Neural crest cell (in vitro differentiated cells): ENCODE results near the gene NLGN1. TPM values are rescaled to one million over a fixed set of nuclear protein-coding genes. Genes with fewer than 3 reads are reported as not detected.

Source experiments
- DNase-seq: peaks from one replicate; pipeline ENCODE4 v3.0.0; 2021; ENCODE audit warnings: low read depth, mixed read lengths, low spot score
- H3K27ac Mint-ChIP-seq: one replicate; pipeline ENCODE4 v1.8.0; 2021; ENCODE audit warnings: mild to moderate bottlenecking, mixed read lengths; ENCODE audit not compliant: unreplicated experiment
- H3K27me3 Mint-ChIP-seq: 2 replicates; pipeline ENCODE4 v1.8.0; 2021; ENCODE audit warnings: low read depth, mild to moderate bottlenecking, mixed read lengths
- H3K36me3 Mint-ChIP-seq: 2 replicates; pipeline ENCODE4 v1.8.0; 2021; ENCODE audit warnings: low read depth, mild to moderate bottlenecking, mixed read lengths
- H3K4me1 Mint-ChIP-seq: 2 replicates; pipeline ENCODE4 v1.8.0; 2021; ENCODE audit warnings: mixed read lengths
- H3K4me3 Mint-ChIP-seq: one replicate; pipeline ENCODE4 v1.8.0; 2021; ENCODE audit warnings: mild to moderate bottlenecking, mixed read lengths
- H3K9me3 Mint-ChIP-seq: 2 replicates; pipeline ENCODE4 v1.8.0; 2021; ENCODE audit warnings: mixed read lengths
- total RNA-seq: library from RNA; stranded (reverse); gene quantifications from 2 replicates; pipeline ENCODE4 v1.2.1, GENCODE V29; 2021
- TF ChIP-seq, protein P1 (sequence below): fragments of 200-600 bp; sonication (generic); conservative IDR thresholded peaks from 2 replicates; pipeline ENCODE4 v1.5.0; 2021; ENCODE audit warnings: antibody characterized with exemption, mild to moderate bottlenecking

Gene NLGN1
- total RNA-seq, 1 donor from 2014 or later, result 20.0 TPM

DNA sequence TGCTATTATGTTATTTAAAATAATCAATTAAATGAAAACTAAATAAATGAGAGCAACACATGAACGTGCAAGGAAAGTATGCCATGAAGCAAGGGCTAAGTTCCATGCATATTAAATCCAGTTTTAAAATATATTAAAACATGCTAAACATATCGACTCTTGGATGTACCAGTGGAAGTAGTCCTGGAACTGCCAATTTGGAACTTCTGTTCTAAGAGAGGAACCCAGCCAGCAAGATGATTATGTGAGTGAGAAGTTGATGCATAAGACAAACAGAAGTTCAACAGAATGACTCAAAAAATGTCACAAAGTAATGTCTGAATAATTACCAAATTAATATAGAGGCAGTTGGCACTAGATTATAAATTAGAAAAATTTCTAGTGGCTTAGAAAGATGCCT lies 714.2 kb downstream of the NLGN1 start:
- TF ChIP-seq, protein P1, sequence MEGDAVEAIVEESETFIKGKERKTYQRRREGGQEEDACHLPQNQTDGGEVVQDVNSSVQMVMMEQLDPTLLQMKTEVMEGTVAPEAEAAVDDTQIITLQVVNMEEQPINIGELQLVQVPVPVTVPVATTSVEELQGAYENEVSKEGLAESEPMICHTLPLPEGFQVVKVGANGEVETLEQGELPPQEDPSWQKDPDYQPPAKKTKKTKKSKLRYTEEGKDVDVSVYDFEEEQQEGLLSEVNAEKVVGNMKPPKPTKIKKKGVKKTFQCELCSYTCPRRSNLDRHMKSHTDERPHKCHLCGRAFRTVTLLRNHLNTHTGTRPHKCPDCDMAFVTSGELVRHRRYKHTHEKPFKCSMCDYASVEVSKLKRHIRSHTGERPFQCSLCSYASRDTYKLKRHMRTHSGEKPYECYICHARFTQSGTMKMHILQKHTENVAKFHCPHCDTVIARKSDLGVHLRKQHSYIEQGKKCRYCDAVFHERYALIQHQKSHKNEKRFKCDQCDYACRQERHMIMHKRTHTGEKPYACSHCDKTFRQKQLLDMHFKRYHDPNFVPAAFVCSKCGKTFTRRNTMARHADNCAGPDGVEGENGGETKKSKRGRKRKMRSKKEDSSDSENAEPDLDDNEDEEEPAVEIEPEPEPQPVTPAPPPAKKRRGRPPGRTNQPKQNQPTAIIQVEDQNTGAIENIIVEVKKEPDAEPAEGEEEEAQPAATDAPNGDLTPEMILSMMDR, result no peak
- no peaks in the 10 kb centered on the region for H3K27me3 Mint-ChIP-seq
- peaks cover 3% of the 10 kb centered on the region for H3K9me3 Mint-ChIP-seq
- H3K4me3 Mint-ChIP-seq, result no peak overlapping the region
- no peaks in the 10 kb centered on the region for H3K4me1 Mint-ChIP-seq
- no peak overlapping the region for H3K27ac Mint-ChIP-seq
- H3K36me3 Mint-ChIP-seq, result no peaks in the 10 kb centered on the region
- DNase-seq, result no peak

- H3K36me3 Mint-ChIP-seq, result no peaks in the 10 kb centered on the region
- TF ChIP-seq, protein P1, result no peak
- no peaks in the 10 kb centered on the region for H3K27me3 Mint-ChIP-seq
- no peak overlapping the region for H3K27ac Mint-ChIP-seq
- DNase-seq, result no peak
- no peak overlapping the region for H3K4me3 Mint-ChIP-seq
- peaks cover 11% of the 10 kb centered on the region for H3K4me1 Mint-ChIP-seq
- H3K9me3 Mint-ChIP-seq, result peaks cover 3% of the 10 kb centered on the region
These were observed 718.9 kb downstream of the NLGN1 start for GRCh38 chr3:174116421-174116820.

- Mint-ChIP-seq H3K27ac (no peak overlapping the region), H3K9me3 (no peaks in the 10 kb centered on the region), H3K27me3 (no peaks in the 10 kb centered on the region), H3K4me1 (peaks cover 20% of the 10 kb centered on the region), H3K36me3 (no peaks in the 10 kb centered on the region), H3K4me3 (no peak overlapping the region)
- TF ChIP-seq, protein P1, result no peak
- DNase-seq, result no peak
These were observed 723.5 kb downstream of the NLGN1 start for GRCh38 chr3:174120997-174121396.

GRCh38 chr3:174122411-174122810 lies 724.9 kb downstream of the NLGN1 start:
- H3K9me3 Mint-ChIP-seq, result no peaks in the 10 kb centered on the region
- no peak for DNase-seq
- no peak overlapping the region for H3K4me3 Mint-ChIP-seq
- TF ChIP-seq, protein P1, result no peak
- no peaks in the 10 kb centered on the region for H3K36me3 Mint-ChIP-seq
- no peak overlapping the region for H3K27ac Mint-ChIP-seq
- peaks cover 20% of the 10 kb centered on the region for H3K4me1 Mint-ChIP-seq
- H3K27me3 Mint-ChIP-seq, result no peaks in the 10 kb centered on the region

DNA sequence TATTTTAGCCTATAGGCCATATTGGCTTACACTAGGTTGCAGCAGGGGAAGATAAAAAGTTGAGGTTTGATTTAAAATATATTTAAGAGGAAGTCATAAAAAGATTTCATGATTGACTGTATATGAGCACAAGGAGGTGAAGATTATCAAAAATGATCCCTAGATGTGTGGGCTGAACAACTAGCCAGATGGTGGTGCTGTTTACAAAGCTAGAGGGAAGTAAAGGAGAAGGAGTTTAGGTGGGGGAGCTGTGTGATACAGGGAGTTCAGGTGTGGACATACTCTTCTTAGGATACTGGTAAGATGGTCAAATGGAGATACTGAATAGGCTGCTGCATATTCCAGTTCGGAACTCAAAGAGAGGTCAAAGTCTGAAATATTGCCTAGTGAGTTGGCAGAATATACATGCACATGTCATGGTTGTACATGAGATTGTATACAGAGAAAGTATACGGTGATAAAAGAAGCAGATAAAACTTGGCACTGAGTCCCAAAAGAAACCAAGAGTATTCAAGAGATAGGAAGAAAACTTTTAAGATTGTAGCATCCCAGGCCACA lies 727.8 kb downstream of the NLGN1 start:
- H3K4me1 Mint-ChIP-seq, result peaks cover 20% of the 10 kb centered on the region
- H3K4me3 Mint-ChIP-seq, result no peak overlapping the region
- H3K9me3 Mint-ChIP-seq, result no peaks in the 10 kb centered on the region
- no peaks in the 10 kb centered on the region for H3K27me3 Mint-ChIP-seq
- DNase-seq, result peak; percentile 6
- TF ChIP-seq, protein P1, result peak; percentile 68
- H3K36me3 Mint-ChIP-seq, result no peaks in the 10 kb centered on the region
- H3K27ac Mint-ChIP-seq, result no peak overlapping the region
